Cortex of kidney (tissue), 1 donor: ENCODE results near the gene PARD3.

Source experiments
- DNase-seq: peaks from one replicate; lab custom pipeline; 2025; lab: John Stamatoyannopoulos, UW

Gene PARD3

DNA sequence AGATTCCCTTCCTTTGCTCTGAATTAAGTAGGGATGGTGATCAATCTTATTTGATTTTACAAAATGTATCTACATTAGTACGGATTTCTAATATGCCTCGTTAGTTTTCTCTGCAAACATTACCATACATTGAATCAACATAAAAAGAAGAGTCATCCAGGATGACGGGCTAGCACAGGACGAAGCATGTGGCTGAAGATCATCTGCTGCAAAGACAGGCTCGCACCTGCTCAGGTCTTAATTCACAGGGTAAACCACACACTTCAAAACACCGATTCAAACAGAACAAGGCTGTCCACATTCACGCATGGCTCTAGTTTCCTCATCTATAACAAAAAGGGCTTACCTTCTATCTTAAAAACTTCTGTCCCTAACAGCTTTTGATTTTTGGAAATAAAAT, 323.0 kb downstream of the PARD3 start:
- DNase-seq, result no peak

DNA sequence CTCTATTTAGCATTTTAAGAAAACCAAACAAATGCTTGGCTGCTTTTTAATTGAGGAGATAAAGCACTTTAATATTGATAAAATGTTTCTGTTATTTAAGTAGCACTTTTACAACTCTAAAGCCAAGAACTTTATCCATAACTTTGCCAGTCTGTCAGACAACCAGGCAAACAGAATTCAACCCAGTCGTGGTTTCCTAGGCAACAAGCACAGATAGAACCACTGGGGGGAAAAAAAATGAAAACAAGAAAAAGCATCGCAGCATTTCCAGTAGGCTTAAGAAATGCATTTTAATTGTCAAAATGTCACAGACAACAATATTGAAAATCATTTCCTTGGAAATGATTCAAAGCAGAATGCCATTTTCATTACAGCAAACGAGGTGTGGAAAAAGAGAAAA, 323.4 kb downstream of the PARD3 start:
- no peak for DNase-seq

GRCh38 chr10:34489973-34490745, 324.9 kb downstream of the PARD3 start:
- DNase-seq, result no peak

DNA sequence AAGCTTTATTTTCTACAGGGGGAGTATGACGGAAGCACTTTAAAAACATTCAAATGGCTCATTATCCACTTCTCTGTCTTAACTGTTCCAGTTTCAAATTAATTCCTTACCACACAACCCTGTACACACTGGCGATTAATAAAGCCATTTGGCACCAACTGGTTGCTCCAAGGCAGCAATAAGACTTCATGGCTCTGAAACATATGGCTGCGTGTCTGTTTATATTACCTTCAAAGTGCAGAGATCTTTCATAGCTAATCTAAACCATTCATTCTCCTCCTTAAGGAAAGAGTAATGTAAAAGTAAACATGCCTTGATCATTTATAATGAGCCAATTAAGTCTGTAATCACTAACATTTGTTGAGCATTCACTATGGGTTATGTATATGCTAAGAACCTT, 325.7 kb downstream of the PARD3 start:
- no peak for DNase-seq

GRCh38 chr10:34488476-34489130, 326.5 kb downstream of the PARD3 start:
- DNase-seq, result no peak

- no peak for DNase-seq
Measured at GRCh38 chr10:34486008-34486407, 329.1 kb downstream of the PARD3 start.

- no peak for DNase-seq
Measured at GRCh38 chr10:34484164-34484563, 330.9 kb downstream of the PARD3 start.

DNA sequence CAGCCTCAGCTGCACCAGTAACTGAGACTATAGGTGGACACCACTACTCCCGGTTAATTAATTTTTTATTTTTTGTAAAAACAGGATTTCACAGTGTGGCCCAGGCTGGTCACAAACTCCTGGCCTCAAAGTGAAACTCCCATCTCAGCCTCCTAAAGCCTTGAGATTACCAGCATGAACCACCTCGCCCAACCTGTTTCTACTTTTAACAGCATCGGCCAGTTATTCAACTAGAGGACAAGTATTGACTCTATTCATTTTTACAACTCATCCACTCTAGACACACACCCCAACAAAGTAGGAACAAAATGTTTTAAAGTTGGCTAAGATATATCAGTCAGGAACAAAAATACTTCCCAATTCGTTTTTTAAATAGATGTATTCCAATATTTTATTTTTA, 334.8 kb downstream of the PARD3 start:
- no peak for DNase-seq

DNA sequence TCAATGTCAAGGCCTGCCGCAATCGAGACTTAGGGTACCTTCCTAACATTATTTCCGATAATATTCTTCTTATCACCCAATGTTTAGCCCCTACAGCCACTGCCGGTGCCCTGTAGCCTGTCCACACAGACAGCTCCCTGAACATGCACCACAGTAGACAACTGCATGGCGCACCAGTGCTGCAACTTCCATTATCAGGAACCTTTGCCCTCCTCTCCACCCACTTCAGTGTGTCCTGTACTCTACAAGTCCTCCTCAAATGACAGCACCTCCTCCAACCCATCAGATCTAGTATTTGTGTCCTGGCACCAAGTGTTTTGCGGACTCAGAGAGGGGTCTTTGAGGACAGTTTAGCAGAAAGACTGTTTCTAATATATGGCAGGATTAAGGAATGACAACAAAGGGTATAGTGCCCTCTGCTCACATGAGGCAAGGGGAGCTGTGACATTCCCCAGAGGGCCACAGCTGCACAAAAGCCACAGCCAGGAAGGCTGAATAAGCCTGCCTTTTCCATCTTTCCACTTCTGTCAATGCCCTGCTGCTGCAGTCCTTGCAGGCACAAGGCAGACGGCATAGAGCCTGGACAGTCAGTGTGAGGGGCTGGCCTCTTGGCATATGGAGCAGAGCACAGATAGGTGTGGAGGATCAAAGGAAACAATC, 335.4 kb downstream of the PARD3 start:
- no peak for DNase-seq

DNA sequence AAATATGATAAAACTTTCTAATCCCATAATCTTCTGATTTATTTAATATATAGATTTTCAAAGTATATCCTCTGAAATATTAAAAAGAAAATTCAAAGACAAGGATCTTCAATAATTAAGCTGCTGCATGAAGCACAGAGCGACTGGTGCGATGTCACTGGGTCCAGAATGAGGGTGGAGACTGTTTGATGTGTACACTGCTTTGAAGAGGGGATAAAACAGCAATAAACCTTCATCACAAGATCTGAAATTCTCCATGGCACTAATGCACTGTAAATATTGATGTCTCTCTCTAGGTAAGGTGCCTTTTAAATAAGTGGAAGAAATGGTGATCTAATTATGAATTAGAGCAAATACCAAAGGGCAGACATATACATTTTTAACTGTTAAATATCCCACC, 337.8 kb downstream of the PARD3 start:
- no peak for DNase-seq

GRCh38 chr10:34476608-34477007, 338.5 kb downstream of the PARD3 start:
- DNase-seq, result no peak

- no peak for DNase-seq
Measured at GRCh38 chr10:34475786-34476185, 339.3 kb downstream of the PARD3 start.

DNA sequence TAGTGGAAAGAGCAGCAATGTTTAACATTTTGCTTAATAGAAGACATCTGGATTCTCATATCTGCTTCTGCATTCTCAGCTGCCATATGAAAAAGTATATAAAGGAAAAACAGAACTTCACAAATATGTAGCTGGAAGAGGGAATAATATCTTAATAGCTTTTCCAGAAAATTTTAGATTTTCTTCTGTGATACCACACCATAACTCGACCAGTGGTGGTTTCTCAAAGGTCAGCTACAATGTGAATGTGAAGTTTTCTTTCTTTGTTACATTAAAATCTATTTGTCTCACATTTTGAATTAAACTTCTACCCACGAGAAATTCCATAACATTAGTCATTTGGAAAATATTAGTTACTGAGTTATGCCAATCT, 339.8 kb downstream of the PARD3 start:
- DNase-seq, result no peak

GRCh38 chr10:34474555-34475273, 340.4 kb downstream of the PARD3 start:
- no peak for DNase-seq

DNA sequence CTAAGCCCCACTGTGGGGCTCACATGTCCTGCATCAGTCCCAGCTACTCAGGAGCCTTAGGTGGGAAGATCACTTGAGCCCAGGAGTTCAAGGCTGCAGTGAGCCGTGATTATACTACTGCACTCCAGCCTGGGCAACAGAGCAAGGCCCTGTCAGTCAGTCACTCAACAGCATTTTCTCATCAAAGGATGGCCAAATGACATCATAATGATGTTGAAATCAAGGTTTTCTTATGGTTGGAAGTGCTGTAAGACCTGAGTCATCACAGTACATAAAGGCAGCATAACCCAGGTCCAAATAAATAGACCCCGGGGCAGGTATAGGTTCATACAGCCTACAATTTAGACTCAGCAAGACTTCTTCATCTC, 341.1 kb downstream of the PARD3 start:
- no peak for DNase-seq

GRCh38 chr10:34473174-34474008, 341.7 kb downstream of the PARD3 start:
- DNase-seq, result no peak

DNA sequence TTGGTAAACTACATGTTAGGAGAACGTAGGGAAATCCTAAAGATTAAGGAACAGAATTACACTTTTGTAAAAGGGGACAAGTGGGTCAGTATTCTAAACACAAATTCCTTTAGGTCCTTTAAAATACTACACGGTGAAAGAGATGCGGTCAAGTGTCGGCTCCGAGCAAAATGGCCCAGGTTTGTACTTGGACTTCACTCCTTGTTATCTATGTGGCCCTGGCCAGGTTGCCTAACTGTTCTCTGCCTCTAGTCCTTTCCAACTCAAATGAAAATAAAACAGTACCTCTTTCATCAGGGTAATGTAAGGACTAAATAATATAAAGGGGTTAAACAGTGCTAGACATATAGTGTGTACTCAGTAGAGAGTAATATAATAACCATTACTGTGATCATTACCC, 344.8 kb downstream of the PARD3 start:
- no peak for DNase-seq

GRCh38 chr10:34469446-34469845, 345.6 kb downstream of the PARD3 start:
- no peak for DNase-seq

DNA sequence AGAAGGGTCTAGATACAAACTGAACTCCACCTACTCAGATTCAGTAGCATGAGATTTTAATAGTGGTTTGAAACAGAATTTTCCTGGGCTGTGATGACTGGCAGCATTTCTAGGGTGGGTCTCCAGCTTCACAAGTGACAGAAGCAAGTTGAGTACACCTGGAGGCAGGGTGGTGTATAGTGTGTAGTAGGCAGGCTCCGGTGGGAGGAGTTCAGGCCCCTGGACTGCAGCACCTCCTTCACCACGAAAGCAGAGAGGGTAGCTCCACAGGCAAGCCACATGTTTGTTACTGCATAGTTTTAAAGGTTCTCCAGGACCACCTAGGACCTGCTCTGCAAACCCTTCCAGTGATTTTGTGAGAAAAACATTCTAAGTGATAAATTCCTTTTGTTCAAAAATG, 347.2 kb downstream of the PARD3 start:
- DNase-seq, result no peak

DNA sequence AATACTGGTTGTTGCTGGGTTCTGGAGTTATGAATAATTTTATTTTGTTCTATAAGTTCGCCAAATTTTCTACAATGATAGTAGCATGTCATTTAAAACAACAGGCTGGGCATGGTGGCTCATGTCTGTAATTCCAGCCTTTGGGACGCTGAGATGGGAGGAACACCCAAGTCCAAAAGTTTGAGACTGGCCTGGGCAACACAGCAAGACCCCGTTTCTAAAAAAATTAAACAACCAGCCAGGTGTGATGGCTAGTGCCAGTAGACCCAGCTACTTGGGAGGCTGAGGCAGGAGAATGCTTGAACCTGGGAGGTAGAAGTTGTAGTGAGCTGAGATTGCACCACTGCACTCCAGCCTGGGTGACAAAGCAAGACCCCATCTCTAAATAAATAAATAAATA, 347.7 kb downstream of the PARD3 start:
- DNase-seq, result no peak

GRCh38 chr10:34465678-34466077, 349.4 kb downstream of the PARD3 start:
- DNase-seq, result no peak

DNA sequence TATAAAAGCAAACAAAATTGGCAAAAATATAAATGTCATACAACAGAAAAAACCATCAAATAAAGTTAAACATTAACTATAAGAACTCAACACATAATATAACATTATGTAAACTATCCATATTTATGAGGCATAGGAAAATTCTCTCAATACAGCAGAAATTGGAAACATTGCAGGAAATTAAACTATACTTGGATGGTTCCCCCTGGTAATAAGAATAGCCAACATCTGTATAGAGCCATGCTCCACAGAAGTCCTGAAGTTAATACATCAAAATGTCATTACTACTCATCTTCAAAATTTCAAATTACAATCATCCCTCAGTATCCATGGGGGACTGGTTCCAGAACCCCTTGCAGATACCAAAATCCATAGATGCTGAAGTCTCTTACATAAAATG, 350.5 kb downstream of the PARD3 start:
- DNase-seq, result no peak
